GM12891 (cell line): ENCODE measurements around the gene HIPK2.

Source experiments
- POLR2A ChIP-seq: IDR thresholded peaks from 2 replicates; pipeline ENCODE4 v1.6.1; 2011; ENCODE audit warnings: low read depth, low read length, control low read depth
- POLR2AphosphoS5 ChIP-seq: IDR thresholded peaks from 2 replicates; pipeline ENCODE4 v1.6.1; 2011; ENCODE audit warnings: low read depth, low read length, control low read depth
- SPI1 ChIP-seq: IDR thresholded peaks from 2 replicates; pipeline ENCODE4 v1.6.1; 2011; ENCODE audit warnings: low read depth, low read length, control low read depth

DNA sequence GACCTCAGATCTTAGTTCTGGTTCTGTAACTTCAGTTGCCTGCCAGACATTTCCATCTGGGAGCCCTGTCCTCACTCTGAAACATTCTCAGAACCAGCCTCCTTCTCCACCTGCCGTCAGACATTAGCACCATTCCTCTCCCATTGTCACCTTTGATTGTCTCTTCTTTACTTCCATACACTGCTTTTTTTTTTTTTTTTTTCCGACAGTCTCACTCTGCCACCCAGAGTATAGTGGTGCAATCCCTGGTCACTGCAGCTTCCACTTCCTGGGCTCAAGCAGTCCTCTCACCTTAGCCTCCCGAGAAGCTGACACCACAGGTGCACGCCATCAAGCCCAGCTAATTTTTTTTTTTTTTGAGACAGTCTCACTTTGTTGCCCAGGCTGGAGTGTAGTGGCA, 21.1 kb upstream of the HIPK2 start:
- TF ChIP-seq POLR2A, result no peak
- TF ChIP-seq POLR2AphosphoS5, result no peak
- no peak for TF ChIP-seq SPI1
